B cell (primary cell): Measurements from ENCODE around the gene PGLYRP2.

Experiments
- EZH2 ChIP-seq: IDR thresholded peaks from 2 replicates; pipeline ENCODE4 v1.6.1; 2012; ENCODE audit warnings: borderline replicate concordance, low read depth, mild to moderate bottlenecking, moderate library complexity, low read length; ENCODE audit not compliant: insufficient read depth, poor library complexity, severe bottlenecking
- TF ChIP-seq, protein P1 (sequence below): fragments of 200-600 bp; IDR thresholded peaks from one replicate; pipeline ENCODE4 v1.8.0; 2022; ENCODE audit warnings: antibody characterized with exemption, mild to moderate bottlenecking

DNA sequence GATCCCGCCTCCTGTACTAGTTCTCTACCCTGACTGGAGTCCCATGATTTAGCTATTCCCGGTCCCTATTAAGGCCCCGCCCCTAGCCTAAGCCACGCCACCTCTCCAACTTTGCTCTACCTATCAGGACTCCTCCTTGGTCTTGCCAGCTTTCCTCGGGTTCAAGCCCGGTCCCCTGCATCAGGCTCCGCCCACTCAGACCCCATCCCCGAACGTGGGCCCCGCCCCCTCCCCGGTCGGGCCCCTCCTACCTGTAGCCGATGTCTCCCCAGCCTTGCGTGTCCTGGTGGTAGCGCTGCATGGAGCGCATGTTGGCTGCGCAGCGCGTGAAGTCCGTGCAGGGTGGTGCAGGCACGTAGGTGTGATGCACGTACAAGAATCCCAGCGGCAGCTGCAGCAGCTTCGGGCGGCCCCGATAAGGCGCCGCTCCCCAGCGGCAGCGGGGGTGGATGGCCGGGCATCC, 7.6 kb downstream of the PGLYRP2 start:
- TF ChIP-seq, protein P1, sequence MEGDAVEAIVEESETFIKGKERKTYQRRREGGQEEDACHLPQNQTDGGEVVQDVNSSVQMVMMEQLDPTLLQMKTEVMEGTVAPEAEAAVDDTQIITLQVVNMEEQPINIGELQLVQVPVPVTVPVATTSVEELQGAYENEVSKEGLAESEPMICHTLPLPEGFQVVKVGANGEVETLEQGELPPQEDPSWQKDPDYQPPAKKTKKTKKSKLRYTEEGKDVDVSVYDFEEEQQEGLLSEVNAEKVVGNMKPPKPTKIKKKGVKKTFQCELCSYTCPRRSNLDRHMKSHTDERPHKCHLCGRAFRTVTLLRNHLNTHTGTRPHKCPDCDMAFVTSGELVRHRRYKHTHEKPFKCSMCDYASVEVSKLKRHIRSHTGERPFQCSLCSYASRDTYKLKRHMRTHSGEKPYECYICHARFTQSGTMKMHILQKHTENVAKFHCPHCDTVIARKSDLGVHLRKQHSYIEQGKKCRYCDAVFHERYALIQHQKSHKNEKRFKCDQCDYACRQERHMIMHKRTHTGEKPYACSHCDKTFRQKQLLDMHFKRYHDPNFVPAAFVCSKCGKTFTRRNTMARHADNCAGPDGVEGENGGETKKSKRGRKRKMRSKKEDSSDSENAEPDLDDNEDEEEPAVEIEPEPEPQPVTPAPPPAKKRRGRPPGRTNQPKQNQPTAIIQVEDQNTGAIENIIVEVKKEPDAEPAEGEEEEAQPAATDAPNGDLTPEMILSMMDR = no peak
- no peak for TF ChIP-seq EZH2
